ENCODE measurements around the gene EXOC7. TPM values are rescaled to one million over a fixed set of nuclear protein-coding genes. Genes with fewer than 3 reads are reported as not detected.

The EXOC7 gene
- 100 to 1,000 TPM in 3 of 4 donors, 10 to 100 TPM in 1; 34.7 to 118 (median 109) TPM for total RNA-seq

GRCh38 chr17:76103274-76104139, at the start of gene EXOC7:
TSS of gene EXOC7 (minus strand) at chr17:76103787. CDS start at chr17:76103692, 95 bp downstream.
- no peaks in the 10 kb centered on the region for H3K36me3 ChIP-seq
- intact Hi-C loops (cut with DNase I; ENCODE audit: low total_unique reads), result no loop called here
- no peaks in the 10 kb centered on the region for H3K27me3 ChIP-seq
- peak; percentile 88 to 95 for DNase-seq
- H3K27ac ChIP-seq, result peak within 1 kb of the TSS; percentile 78 to 79
- H3K4me1 ChIP-seq, result no peaks in the 10 kb centered on the region
- TF ChIP-seq CTCF (IDR thresholded peaks at IDR 0.05), result no peak
- TF ChIP-seq POLR2A (IDR thresholded peaks at IDR 0.05), result peak; percentile 28 to 56
- H3K9me3 ChIP-seq, result no peaks in the 10 kb centered on the region
- peak within 1 kb of the TSS; percentile 76 to 83 for H3K4me3 ChIP-seq

GRCh38 chr17:76153202-76153601, 49.6 kb upstream of the EXOC7 start:
- no peak overlapping the region for H3K27ac ChIP-seq
- no peaks in the 10 kb centered on the region for H3K27me3 ChIP-seq
- intact Hi-C loops (cut with DNase I; ENCODE audit: low total_unique reads), result no loop called here
- no peaks in the 10 kb centered on the region for H3K4me1 ChIP-seq
- H3K36me3 ChIP-seq, result no peaks in the 10 kb centered on the region
- no peak for TF ChIP-seq POLR2A (IDR thresholded peaks at IDR 0.05)
- no peak for TF ChIP-seq CTCF (IDR thresholded peaks at IDR 0.05)
- H3K4me3 ChIP-seq, result no peak overlapping the region
- DNase-seq, result no peak
- H3K9me3 ChIP-seq, result no peaks in the 10 kb centered on the region

GRCh38 chr17:76152591-76152990, 49.0 kb upstream of the EXOC7 start:
- H3K36me3 ChIP-seq, result no peaks in the 10 kb centered on the region

GRCh38 chr17:76151896-76152454, 48.4 kb upstream of the EXOC7 start:
- Histone ChIP-seq H3K36me3 (no peaks in the 10 kb centered on the region), H3K4me3 (no peak overlapping the region), H3K4me1 (no peaks in the 10 kb centered on the region), H3K9me3 (no peaks in the 10 kb centered on the region), H3K27me3 (no peaks in the 10 kb centered on the region), H3K27ac (no peak overlapping the region)
- DNase-seq, result no peak
- TF ChIP-seq CTCF (IDR thresholded peaks at IDR 0.05) (no peak), POLR2A (IDR thresholded peaks at IDR 0.05) (no peak)
- intact Hi-C loops (cut with DNase I; ENCODE audit: low total_unique reads), result no loop called here

More at GRCh38 chr17:76152591-76152990, 49.0 kb upstream of the EXOC7 start:
- no peak overlapping the region for H3K4me3 ChIP-seq
- H3K4me1 ChIP-seq, result no peaks in the 10 kb centered on the region
- no peak for TF ChIP-seq POLR2A (IDR thresholded peaks at IDR 0.05)
- no peak for TF ChIP-seq CTCF (IDR thresholded peaks at IDR 0.05)
- no peaks in the 10 kb centered on the region for H3K27me3 ChIP-seq
- H3K27ac ChIP-seq, result no peak overlapping the region
- intact Hi-C loops (cut with DNase I; ENCODE audit: low total_unique reads), result no loop called here
- H3K9me3 ChIP-seq, result no peaks in the 10 kb centered on the region
- DNase-seq, result no peak
